ENCODE measurements around the gene INSYN2B. TPM values are rescaled to one million over a fixed set of nuclear protein-coding genes. Genes with fewer than 3 reads are reported as not detected.

INSYN2B gene
- total and polyA plus RNA-seq, 2 of the 4 experiments (the other 2 are of a cell fraction), result 9.1 to 33.5 TPM

DNA sequence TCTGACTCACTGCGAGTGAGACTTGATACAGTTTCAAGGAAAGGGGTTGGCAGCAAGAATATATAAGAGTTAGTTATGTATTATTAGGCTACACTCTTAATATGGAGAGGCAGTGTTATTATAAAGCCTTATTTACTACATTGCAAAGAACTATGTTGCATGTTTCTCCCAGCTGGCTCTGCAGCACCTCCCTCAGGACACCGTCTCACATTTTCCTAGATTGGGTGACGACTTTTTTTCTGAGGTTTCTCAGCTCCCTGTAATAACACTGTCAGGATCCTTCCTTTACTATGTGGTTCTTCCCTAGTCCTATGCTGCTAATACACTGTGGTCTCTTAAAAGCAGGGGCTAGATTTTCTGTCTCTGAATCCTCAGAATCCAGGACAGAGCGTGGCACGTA lies 153.7 kb downstream of the INSYN2B start:
- H3K56ac ChIP-seq (ENCODE audit: extremely low read depth, insufficient read depth, low read length), result no peak overlapping the region
- H3K14ac ChIP-seq (replicated peaks; ENCODE audit: low read depth, low read length), result no peak overlapping the region
- H3K4me2 ChIP-seq (ENCODE audit: low read depth, low read length), result no peak overlapping the region
- H2AFZ ChIP-seq (replicated peaks; ENCODE audit: low read length, poor library complexity), result no peak overlapping the region
- no peaks in the 10 kb centered on the region for H3K27me3 ChIP-seq (ENCODE audit: control insufficient read depth, insufficient read depth, low read length)
- no peaks in the 10 kb centered on the region; the same call in 1 of the 2 replicates for H3K9me1 ChIP-seq (ENCODE audit: insufficient read depth, low read length)
- in situ Hi-C loops (cut with MboI; ENCODE audit: low sequenced_read_pairs) (no loop called here), intact Hi-C loops (cut with micrococcal nuclease) (no loop called here), dilution Hi-C loops (cut with HindIII; ENCODE audit: low sequenced_read_pairs, unreplicated experiment) (no loop called here)
- no peak overlapping the region for H2AK9ac ChIP-seq (replicated peaks; ENCODE audit: low read depth, low read length, poor library complexity)
- H3K4me1 ChIP-seq (ENCODE audit: control insufficient read depth, insufficient read depth, low read length), result no peaks in the 10 kb centered on the region
- no peak overlapping the region for H4K5ac ChIP-seq (ENCODE audit: low read depth, low read length)
- no CpG with 5 or more reads among the region's 5 CpGs for WGBS, 2 experiments (ENCODE audit: extremely low coverage in 2 of 2, insufficient read length in 1 of 2)
- H3K9me3 ChIP-seq (ENCODE audit: control insufficient read depth, insufficient read depth, low read length), result no peaks in the 10 kb centered on the region
- no peak for DNase-seq
- no peak overlapping the region for H3K27ac ChIP-seq (ENCODE audit: insufficient read depth, low read length)
- H2BK5ac ChIP-seq (ENCODE audit: low read depth, low read length, poor library complexity, severe bottlenecking), result no peak overlapping the region
- ATAC-seq (ENCODE audit: low read depth), result peak; percentile 48; the same call in 1 of the 2 replicates
- no peak overlapping the region for H2BK120ac ChIP-seq (ENCODE audit: low read depth, low read length)
- no peak overlapping the region for H3K23ac ChIP-seq (ENCODE audit: low read depth, low read length)
- no peak overlapping the region for H3K9ac ChIP-seq (ENCODE audit: low read depth, low read length)
- no peak overlapping the region for H3K4me3 ChIP-seq (ENCODE audit: insufficient read depth, low read depth, low read length)
- H3K18ac ChIP-seq (ENCODE audit: low read depth, low read length), result no peak overlapping the region
- H4K8ac ChIP-seq (ENCODE audit: low read depth in 2 of 2, low read length in 2 of 2), result no peak overlapping the region
- H3K4ac ChIP-seq (ENCODE audit: low read depth, low read length), result no peak overlapping the region
- H2BK15ac ChIP-seq (ENCODE audit: low read depth, low read length), result no peak overlapping the region
- no peak overlapping the region for H2AK5ac ChIP-seq (ENCODE audit: low read depth, low read length)
- ChIA-PET POLR2A (ENCODE audit: unreplicated experiment) (no interaction called here), CTCF (interaction anchor here (0.7 to 1.1 kb wide), 4 partner anchors 9 to 154 kb away, joined by 3 read pairs; no protein-coding TSS in a partner anchor)
- no peaks in the 10 kb centered on the region for H4K20me1 ChIP-seq (ENCODE audit: insufficient read depth, low read length)
- TF ChIP-seq SMC3 (IDR thresholded peaks at IDR 0.05; ENCODE audit: low read depth, low read length) (peak; percentile 35; the same call in 1 of the 2 replicates), CHD1 (IDR thresholded peaks at IDR 0.05; ENCODE audit: low read depth, low read length) (no peak), RAD21 (IDR thresholded peaks at IDR 0.05; ENCODE audit: low read length) (peak; percentile 30; the same call in 1 of the 2 replicates), BHLHE40 (IDR thresholded peaks at IDR 0.05; ENCODE audit: low read depth, low read length) (no peak)
- no TSS peak for BruUV-seq (replicated peaks)
- H4K91ac ChIP-seq (ENCODE audit: insufficient read depth, low read depth, low read length), result no peak overlapping the region
- no peak overlapping the region for H2BK20ac ChIP-seq (ENCODE audit: low read depth, low read length)
- no peaks in the 10 kb centered on the region for H3K36me3 ChIP-seq (ENCODE audit: control insufficient read depth, insufficient read depth, low read length)
- no peaks in the 10 kb centered on the region for H3K79me1 ChIP-seq (ENCODE audit: low read depth in 1 of 2, low read length in 2 of 2)
